CD4-positive, alpha-beta T cell treated with Interleukin-6 for 4 hours (primary cell): Measurements from ENCODE around the gene PCOLCE2.

Experiments used
- DNase-seq: peaks from one replicate; pipeline ENCODE4 v3.0.0-alpha.2; 2020; ENCODE audit warnings: mixed read lengths

PCOLCE2 gene, protein sequence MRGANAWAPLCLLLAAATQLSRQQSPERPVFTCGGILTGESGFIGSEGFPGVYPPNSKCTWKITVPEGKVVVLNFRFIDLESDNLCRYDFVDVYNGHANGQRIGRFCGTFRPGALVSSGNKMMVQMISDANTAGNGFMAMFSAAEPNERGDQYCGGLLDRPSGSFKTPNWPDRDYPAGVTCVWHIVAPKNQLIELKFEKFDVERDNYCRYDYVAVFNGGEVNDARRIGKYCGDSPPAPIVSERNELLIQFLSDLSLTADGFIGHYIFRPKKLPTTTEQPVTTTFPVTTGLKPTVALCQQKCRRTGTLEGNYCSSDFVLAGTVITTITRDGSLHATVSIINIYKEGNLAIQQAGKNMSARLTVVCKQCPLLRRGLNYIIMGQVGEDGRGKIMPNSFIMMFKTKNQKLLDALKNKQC

DNA sequence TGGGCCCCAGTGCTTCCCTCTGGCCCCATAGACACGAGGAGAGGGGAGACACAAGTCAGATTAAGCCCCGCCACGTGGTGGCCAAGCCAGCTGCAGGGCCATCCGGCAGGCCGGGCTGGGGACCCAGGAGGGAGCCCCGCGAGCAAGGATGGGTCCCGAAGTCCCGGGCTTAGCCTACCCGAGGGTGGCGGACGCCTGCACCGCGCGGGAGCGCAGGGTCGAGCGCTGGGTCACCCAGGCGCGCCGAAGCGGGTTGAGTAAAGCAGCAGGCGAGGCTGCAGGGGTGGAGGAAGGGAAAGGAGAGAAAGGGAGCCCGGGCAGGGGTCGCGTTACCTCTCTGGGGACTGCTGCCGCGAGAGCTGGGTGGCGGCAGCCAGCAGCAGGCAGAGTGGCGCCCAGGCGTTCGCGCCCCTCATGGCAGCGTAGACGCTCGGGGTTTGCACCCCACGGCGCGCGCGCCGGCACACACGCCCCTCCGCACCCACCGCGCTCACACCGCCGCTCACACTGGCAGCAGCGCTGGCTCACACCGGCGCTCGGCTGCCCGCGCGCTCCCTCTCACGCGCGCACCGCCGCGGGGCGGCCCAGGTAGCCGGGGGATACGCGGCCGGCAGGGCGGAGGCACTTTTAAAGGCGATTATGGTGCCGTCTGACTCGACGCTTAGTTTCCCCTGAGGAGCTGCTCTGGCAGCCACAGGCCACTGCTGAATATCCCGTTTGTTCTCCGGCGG lies at the start of gene PCOLCE2:
TSS of gene PCOLCE2 (minus strand) at position 603 of the 731 bp plus-strand sequence. CDS start at position 416, 187 bp downstream.
- DNase-seq: no peak

DNA sequence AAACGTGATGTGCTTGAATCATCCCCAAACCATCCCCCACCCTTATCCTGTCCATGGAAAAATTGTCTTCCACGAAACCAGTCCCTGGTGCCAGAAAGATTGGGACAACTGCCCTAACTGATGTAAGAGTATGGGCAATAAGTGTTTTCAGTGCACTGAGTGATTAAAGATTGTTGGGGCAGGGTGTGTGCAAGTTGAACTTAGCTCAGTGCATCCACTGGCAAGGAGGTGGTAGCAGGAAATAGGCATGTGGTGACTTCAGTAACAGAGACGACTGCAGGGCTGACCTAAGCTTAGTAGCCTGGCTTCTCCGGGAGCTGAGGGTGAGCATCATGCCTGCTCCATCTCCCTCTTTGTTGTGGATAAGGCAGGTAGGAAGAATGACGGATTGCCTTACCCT lies 47.1 kb upstream of the PCOLCE2 start:
- no peak for DNase-seq

DNA sequence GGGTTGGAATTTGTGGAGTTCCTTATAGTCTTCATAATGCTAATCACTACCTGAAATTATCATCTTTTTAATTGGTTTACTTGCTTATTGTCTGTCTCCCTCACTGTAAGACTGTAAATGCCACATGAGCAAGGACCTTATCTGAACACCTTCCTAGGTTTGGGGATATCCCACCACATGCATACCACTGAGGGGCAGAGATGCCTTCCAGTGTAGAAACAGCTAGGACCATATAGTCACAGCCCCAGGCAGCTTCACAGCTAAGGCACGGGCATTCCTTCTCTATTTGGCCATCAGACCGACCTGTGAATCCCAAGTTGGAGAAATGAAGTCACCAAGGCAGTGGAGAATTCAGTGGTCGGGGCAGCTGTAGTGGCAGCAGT lies 46.0 kb upstream of the PCOLCE2 start:
- DNase-seq: no peak

DNA sequence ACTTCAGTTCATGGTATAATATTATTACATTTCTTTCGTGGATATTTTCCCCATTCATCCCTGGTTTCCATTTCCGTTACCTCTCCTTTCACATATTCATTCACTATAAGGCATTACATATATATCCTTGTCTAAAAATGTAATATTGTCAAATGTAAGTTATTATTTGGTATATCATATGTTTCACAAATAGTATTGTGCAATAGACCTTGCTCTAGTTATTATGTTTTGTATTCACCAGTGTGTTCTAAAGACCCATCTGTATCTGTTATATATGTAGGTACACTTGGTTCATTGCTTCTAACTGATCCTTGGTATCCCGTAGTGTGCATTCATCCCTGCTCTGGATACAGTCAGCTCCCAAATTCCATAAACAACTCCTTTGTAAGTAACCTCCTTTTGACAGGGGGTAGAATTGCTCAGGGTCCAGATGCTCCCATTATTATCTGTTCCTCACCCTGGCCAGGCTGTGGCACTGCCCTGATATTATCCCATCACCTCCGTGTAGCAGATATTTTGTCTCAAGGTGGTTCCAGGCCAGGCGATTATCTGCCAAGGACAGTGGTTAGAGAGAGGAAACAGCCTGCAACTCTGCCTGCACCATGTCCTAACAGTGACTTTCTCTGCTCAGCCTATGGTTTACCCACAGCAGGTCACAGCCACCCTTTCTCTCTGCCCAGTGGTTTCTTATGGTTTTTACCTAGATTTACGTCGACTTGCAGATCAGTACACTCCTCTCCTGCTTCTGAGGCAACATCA lies 45.4 kb upstream of the PCOLCE2 start:
- DNase-seq: no peak

DNA sequence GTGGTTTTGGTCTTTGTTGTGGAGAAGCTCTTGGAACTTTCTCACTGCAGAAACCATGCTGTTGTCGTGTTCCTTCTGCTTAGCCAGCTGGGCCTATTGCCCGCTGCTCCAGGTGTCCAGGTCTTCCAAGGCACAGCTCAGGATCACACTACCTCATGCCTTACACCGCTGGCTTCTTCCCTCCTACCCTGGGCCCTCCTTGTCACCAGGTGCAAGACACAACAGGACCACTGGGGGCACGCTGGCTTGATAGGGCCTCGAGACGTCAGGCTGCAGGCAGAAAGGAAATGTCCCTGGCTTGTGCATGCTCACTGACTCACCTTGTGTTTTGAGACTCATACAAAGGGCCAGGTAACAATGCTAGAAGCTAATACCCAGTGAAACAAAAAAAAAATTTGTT lies 42.3 kb upstream of the PCOLCE2 start:
- DNase-seq: peak; percentile 7

DNA sequence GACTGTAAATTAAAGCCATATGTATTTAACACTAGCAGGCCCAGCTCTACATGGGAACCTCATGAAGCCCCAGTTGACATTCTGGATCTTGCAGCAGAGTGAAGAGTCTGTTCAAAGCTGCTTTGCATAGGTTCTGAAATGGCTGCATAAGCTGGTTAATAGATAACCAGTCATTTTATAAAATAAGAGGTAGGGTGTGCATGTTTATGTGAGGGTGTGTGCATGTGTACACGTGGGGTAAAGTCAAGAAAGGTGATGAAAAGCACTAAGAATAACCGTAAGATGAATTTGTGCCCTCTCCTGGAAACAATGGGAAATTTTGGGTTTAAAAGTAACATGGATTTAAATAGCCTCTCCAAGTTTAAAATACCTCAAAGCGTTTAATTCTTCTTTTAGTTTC lies 41.6 kb upstream of the PCOLCE2 start:
- no peak for DNase-seq

DNA sequence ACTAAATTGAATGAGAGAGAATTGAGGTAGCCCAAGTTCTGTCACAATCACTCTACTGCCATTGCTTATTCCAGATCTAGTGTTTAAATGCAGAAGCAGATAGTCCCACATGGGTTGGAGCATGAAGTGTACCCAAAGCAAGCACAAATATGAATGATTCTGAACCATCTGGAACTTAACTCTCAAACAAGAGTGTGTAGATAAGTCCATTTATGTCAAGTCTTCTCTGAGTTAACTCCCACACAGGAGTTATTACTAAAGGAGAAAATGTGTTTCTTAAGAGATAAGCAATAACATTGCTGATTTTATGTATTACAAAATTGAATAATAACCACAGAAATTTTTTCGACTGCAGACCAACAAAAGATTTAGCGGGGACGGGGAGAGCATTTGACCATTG lies 41.0 kb upstream of the PCOLCE2 start:
- DNase-seq: no peak

DNA sequence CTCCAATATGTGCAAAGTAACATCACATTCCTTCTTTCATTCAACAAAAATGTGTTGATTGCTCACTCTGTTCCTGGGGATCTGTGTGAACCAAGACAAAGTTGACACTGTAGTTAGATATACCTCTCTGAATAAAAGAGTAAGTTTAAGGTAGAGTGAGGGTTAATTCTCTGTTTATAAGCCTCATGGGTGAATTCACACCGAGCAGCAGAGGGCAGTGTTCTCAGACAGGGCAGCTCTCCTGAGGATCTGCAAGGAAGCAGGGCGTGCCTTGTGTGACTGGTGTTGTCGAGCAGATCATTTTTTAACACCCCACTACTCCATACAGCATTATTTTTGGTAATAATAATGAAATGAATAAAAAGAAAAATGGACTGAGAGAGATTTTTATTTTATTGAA lies 40.2 kb upstream of the PCOLCE2 start:
- DNase-seq: peak; percentile 35

DNA sequence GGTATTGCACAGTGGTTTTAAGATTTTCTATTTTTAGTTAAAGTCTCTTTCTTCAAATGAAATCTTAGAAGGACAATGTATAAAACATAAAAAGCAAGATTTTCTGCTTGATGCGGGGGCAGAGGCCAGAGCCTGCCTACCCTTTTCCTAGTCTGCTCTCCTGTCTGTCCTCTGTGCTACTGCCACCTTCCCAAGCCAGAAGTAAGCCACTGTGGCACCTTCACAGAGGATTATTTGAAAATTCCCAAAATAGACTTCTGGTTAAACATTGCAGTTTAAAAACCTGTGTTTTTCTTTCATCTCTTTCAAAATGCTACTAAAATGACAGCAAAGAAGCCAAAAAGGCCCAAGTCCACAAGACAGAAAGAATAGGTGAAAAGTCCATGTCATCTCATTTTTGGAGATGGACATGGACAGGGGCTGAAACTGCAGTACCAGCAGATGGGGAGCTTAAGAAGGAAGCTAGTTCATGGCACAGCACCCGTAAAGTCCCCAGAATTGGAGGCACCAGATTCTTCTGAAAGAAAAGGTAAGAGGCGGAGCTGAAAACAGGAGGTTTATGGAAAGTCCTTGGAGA lies 37.6 kb upstream of the PCOLCE2 start:
- DNase-seq: no peak

DNA sequence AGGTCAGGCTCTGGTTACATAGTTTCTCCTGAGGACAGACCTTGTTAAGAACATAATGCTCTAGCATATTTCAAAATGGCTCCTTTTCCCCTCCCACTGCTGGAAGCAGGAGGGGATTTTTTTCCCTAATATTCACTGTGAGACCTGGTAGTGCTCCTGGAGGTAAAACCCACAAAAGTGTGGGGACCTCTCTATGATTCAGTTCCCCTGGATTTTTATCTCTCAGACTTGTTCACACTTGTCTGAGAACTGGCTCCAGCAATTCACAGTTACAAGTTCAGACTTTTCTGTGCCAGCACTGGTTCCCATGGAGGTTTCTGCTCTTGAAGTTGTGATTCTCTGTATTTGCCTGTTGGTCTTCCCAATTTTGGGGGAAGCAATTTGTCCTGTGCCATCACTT lies 36.3 kb upstream of the PCOLCE2 start:
- DNase-seq: no peak

DNA sequence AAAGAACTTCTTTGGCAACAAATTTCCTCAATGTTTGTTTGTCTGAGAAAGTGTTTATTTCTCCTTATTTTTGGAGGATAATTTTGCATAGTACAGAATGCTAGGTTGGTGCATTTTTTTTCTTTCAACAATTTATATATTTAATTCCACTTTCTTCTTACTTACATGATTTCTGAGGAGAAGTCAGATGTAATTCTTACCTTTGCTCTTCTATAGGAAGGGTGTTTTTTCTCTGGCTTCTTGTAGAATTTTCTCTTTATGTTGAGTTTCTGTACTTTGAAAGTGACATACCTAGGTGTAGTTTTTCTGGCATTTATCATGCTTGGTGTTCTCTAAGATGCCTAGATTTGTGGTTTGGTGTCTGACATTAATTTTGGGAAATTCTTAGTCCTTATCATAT lies 34.8 kb upstream of the PCOLCE2 start:
- DNase-seq: no peak

DNA sequence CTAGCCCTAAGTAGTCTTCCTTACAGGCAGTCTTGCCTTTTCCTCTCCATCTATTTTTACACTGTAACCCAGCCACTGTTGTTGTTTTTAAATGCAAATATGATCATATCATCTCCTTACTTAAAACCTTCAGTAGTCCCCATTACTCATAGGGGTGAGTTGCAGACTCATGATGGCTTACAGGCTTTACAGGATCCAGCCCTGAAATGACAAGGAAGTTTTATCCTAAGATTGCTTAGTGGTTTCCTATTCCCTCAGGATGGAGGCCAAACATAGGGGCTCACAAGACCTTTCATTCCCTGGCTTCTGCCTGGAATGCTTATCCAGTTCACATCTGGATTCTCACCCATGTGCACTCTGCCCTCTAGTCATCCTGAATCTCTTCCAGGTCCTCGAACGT lies 27.7 kb upstream of the PCOLCE2 start:
- no peak for DNase-seq

DNA sequence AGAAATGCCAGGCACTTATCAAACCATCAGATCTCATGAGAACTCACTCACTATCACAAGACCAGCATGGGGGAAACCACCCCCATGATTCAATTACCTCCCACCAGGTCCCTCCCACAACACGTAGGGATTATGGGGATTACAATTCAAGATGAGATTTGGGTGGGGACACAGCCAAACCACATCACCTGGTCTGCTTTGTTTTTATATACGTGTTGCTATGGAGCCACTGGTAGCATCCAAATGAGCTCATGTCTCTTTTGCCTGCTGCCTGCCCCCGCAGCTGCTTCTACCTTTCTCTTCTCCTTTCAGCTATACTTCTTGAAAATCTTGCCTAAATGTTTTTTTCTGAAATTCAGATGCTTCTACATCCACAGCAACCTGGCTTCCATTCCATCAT lies 26.8 kb upstream of the PCOLCE2 start:
- DNase-seq: no peak

DNA sequence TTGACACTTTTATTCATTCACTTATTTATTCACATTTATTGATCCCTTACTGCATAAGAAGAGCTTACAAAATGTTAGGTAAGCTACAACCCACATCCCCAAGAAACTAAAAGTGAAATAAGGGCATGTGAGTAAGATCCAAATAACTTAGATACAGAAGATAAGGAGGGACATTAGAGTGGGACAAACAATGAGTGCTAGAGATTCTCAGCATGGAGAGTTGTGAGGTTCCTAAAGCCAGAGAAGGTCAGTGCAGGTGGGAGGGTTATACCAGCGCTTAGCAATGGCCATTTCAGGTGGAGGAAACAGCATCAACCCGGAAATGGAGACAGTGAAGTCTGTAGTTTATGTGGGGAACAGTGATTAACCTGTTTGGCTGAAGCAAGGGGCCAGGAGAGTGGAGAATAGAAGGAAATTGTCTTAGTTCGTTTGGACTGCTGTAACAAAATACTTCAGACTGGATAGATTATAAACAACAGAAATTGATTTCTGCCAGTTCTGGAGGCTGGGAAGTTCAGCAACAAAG lies 25.5 kb upstream of the PCOLCE2 start:
- no peak for DNase-seq

DNA sequence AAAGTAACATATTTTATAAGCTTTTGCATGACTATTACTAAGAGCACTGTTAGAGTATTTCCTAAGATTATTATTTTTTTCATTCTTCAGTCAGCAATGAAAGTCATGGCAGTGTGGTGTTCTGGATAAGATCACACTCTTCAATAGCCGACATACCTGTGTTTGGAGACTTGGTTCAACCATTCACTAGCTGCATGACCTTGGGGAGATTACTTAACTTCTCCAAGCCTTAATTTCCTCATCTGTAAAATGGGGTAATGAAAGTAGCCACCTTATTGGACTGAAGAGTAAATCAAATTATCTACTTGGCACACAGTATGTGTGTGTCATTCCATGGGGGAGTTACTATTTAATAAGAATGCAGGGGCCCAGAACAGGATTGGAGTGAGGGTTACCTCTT lies 24.5 kb upstream of the PCOLCE2 start:
- DNase-seq: no peak

DNA sequence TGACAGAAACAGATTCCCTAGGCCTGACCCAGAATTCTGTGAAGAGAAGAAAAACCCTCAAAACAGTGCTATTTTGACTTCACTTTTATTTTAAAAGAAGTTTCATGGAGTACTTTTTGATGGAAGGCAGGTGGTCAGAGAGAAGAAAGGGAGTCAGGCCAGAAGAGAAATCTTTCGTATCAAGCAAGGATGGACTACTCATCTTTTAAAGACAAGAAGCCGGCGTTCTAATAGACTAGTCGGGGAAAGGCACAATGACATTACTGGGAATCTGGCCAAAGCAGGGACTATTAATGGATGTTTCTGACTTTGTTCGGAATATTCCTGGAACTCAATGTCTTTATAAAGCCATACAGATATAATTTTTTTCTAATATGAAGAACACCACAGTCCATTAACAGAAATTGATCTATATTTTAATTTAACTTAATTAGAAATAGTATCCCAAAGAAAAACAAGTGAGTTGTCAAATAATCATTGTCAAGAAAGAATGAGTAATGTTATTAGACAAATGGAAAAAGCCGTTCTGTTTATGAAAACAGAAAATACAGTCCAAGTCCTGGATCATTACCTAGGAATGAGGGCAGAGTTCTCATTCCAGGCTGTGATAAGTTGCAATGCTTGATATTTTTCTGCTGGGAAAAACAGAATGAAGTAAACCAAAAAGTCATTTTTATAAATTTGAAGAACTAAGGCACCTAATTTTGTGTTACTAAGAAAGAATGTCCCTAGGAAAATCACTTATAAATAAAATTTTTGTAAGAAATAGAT lies 23.7 kb upstream of the PCOLCE2 start:
- no peak for DNase-seq

DNA sequence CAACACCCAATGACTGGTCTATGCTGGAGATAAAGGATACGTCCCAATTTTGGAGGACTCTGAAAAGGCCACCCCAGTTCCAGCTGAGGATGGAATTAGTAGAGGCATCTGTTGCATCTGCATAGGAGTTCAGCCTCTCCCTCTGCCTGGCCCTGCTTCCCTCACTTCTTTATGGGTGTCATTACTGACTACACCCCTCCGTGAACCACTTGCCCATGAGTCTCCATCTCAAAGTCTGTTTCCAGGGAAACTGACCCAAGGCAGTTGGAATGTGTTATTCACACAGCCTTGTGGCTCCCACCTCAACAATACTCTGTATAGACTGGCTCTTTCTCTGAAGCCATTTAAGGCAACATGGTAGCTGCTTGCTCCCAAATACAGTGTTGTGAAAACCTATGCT lies 21.4 kb upstream of the PCOLCE2 start:
- DNase-seq: no peak

DNA sequence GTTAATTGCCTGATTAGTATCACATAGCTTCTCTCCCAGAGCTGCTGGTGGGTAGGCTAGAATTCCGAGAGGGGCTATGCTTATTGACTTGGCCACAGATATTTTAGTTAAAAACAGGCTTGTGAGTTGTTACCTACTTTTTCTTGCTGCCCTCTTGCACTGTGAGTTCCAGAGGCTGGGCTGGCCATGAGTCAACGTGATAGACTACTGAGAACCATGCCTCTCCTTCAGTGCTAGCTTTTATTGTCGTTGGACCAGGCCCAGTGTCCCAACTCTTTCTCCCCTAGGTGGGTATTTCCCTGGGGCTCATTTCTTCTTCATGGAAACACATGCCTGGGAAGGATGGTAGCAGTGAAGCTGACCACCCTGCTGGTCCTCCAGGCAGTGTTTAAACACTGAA lies 20.4 kb upstream of the PCOLCE2 start:
- no peak for DNase-seq

DNA sequence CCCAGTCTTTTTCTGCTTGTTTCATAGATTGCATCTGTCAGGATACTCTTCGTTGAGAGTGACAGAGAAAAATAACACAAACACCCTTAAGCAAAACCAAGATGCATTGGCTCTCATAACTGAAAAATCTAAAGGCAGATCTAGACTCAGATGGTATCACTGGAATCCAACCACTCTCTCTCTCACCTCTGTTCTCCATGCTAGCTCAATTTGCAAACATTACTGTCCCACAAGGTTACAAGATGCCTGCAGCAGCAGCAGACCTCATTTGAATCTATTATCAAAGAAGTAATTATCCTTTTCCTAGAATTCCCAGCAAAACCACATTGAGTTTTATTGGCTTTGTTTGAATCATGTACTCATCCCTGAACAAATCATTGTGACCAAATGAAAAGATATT lies 19.1 kb upstream of the PCOLCE2 start:
- no peak for DNase-seq

DNA sequence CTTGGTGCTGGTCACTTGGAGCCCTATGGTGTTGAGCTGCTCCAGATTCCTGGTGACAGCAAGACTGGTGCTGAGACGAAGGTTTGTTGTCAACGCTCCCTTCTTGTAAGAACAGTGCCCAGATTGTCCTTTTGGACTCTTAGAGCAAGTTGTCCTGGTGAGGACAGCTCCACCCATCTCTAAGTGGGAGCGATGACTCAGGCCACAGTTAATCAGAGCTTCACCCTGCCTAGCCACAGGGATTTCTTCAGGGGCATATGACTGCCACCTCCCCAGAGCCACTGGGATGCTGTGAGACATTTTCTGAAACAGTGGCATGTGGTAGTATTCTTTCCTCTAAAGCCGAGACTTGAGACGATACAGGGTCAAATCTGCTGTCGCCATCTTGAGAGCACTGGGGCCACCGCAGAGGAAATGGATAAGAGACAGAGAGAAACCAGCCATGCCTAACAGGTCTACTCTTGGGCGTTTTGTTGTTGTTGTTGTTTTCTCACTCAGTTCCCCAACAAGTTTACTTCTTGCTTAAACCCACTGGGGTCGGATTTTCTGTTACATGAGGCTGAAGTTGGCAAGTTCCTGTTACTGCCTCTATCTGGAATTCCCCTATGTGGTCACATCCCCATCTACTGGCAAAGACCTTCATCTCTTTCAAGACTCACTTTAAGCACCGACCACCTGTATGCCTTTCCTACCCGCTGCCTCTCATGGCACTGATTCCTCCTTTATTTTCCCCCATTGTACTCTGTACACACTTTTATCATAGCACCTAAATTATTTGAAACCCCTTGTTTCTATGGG lies 16.0 kb upstream of the PCOLCE2 start:
- no peak for DNase-seq

DNA sequence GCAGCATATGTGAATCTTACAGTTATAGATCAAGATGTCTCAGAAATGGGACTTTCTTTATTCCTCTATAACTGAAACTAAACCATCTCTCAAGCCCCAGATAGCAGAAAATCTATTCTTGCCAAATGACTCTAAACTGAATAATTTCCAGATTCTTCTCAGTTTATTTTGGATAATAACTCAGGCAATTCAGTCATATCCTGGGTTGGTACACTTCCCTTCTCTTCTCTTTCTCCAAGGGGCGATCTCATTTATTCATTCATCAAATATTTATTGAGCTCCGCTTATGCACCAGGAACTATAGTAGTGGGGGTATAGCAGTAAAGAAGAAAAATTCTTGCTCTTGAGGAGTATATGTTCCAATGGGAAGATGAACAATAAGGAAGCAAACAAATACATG lies 13.5 kb upstream of the PCOLCE2 start:
- DNase-seq: no peak
